ENCODE results near the gene PTPN1.

The PTPN1 gene

DNA sequence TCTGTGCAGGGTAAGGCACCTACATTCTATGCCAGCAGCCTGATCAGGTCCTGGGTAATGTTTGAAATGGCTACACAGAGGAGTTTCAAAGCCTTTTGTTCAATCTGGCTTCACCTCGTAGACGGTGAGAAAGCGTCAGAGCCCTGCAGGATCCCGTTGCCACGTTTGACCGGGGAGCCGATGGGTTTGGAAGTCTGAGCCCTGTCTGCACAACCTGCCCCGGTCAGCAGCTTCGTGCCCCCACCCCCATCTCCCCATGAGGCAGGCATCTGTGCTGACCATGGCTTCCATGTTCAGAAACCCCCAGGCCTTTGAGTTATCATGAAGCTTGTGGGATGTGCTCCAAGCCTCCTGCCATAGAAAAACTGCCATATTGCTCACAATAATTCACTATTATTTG lies 63.9 kb downstream of the PTPN1 start:
- TF ChIP-seq REST (IDR thresholded peaks at IDR 0.05; ENCODE audit: insufficient read depth in 1 of 2, low read depth in 2 of 2, low read length in 2 of 2) (no peak), TAF1 (IDR thresholded peaks at IDR 0.05; ENCODE audit: borderline replicate concordance, insufficient read depth, low read length) (no peak)

DNA sequence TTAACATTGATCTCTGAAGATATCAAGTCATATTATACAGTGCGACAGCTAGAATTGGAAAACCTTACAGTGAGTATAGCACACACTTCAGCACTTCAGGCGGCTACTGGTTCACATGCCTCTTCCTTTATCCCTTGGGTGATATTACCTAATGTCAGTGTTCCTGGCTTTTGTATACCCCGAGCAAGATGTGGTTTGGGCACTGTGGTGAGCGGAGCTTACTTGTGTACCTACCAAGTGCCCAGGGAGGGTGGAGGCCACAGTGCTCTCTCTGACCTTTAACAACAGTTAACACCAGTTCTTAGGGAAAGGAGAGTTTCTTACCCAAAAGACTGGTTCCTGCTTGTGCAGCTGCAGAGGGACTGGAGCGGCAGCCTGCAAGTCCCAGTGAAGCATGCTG lies 64.4 kb downstream of the PTPN1 start:
- TF ChIP-seq FOXP2 (optimal IDR thresholded peaks at IDR 0.05; ENCODE audit: borderline replicate concordance, extremely low read depth, extremely low read length, insufficient read depth) (no peak), POLR2AphosphoS5 (IDR thresholded peaks at IDR 0.05; ENCODE audit: low read depth, low read length) (no peak), SIN3A (IDR thresholded peaks at IDR 0.05; ENCODE audit: borderline replicate concordance, insufficient read depth, low read length) (no peak), TAF1 (IDR thresholded peaks at IDR 0.05; ENCODE audit: borderline replicate concordance, insufficient read depth, low read length) (no peak), REST (IDR thresholded peaks at IDR 0.05; ENCODE audit: insufficient read depth in 1 of 2, low read depth in 2 of 2, low read length in 2 of 2) (no peak)

DNA sequence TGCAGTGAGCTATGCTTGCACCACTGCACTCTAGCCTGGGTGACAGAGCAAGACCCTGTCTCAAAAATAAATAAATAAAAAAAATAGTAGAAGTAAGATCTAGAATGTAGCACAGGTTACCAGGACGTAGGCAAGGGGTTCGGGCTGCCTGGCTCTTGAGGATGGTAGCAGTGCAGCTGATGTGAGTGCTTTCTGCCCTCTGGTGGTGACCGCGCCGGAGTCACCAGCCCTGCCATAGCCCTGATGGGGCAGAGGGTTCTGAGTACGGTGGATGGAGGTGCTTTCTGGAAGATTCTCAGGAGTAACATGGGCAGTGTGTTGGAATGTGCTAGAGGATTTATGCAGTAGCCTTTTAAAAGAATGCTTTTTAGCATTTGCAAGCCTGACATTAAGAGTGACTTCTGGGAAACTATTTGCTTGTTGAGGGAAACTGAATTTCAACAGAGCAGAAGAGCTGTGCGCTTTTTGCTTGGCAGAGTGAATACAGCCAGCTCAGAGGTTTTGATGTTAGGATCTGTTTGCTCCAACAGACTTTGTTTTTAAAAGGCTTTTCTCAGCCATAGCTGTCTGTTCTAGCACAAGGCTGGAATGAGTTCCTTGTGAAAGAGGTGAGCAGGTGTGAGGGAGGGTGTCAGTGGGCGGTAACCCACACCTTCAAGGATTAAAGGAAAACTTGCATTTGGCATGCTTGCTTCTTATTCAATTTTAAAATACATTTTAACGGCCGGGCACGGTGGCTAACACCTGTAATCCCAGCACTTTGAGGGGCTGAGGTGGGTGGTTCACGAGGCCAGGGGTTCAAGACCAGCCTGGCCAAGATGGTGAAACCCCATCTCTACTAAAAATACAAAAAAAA lies 65.9 kb downstream of the PTPN1 start:
- no peak for TF ChIP-seq TAF1 (IDR thresholded peaks at IDR 0.05; ENCODE audit: borderline replicate concordance, insufficient read depth, low read length)
- TF ChIP-seq POLR2AphosphoS5 (IDR thresholded peaks at IDR 0.05; ENCODE audit: low read depth, low read length) = no peak
- no peak for TF ChIP-seq REST (IDR thresholded peaks at IDR 0.05; ENCODE audit: insufficient read depth in 1 of 2, low read depth in 2 of 2, low read length in 2 of 2)
- no peak for TF ChIP-seq SIN3A (IDR thresholded peaks at IDR 0.05; ENCODE audit: borderline replicate concordance, insufficient read depth, low read length)
- no peak for TF ChIP-seq FOXP2 (optimal IDR thresholded peaks at IDR 0.05; ENCODE audit: borderline replicate concordance, extremely low read depth, extremely low read length, insufficient read depth)

DNA sequence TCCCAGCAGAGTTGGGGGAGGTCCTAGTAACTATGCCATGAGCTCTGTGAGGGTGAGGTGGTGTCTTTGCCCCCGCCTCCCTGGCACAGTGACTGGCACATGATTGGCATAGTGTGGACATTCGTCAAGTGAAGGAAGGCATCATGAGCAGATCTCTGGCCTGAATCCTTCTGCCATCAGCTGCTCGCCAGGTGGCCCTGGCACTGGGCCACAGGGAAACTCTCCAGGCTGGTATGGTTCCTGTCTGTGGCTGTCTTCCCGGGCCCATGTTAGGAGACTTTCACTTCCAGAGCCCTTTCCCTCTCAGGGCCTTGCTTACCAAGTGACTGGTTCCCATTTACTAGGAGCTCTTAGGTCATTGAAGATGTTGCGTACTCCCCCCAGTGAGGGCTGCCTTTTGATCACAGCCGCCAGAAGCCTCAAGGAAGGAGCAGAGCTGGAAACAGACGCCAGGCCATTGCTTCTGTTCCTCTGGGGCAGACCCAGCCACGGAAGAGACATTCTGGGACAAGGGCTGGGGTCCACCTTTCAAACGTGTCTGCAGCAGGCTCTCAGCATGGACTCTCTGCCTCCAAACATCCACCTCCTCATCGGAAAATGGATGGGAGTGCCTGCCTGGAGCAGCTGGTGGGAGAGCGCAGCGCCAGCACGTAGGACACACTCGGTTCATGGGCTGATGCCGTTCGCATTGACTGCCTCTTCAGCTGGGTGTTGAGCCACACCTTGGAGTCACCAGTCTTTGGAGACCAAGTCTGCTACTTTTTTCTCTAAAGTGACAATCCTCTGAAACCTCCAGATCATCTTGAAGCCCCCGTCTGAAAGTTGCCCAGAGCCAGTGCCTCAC lies 67.2 kb downstream of the PTPN1 start:
- no peak for TF ChIP-seq SIN3A (IDR thresholded peaks at IDR 0.05; ENCODE audit: borderline replicate concordance, insufficient read depth, low read length)
- TF ChIP-seq POLR2AphosphoS5 (IDR thresholded peaks at IDR 0.05; ENCODE audit: low read depth, low read length) = no peak
- no peak for TF ChIP-seq FOXP2 (optimal IDR thresholded peaks at IDR 0.05; ENCODE audit: borderline replicate concordance, extremely low read depth, extremely low read length, insufficient read depth)
- no peak for TF ChIP-seq TAF1 (IDR thresholded peaks at IDR 0.05; ENCODE audit: borderline replicate concordance, insufficient read depth, low read length)

GRCh38 chr20:50578061-50578777 lies 68.0 kb downstream of the PTPN1 start:
- TF ChIP-seq SIN3A (IDR thresholded peaks at IDR 0.05; ENCODE audit: borderline replicate concordance, insufficient read depth, low read length) (no peak), POLR2AphosphoS5 (IDR thresholded peaks at IDR 0.05; ENCODE audit: low read depth, low read length) (no peak), REST (IDR thresholded peaks at IDR 0.05; ENCODE audit: insufficient read depth in 1 of 2, low read depth in 2 of 2, low read length in 2 of 2) (no peak), TAF1 (IDR thresholded peaks at IDR 0.05; ENCODE audit: borderline replicate concordance, insufficient read depth, low read length) (no peak)
